SK-N-SH treated with all-trans-retinoic acid at 6 μM for 48 hours (cell line): ENCODE results near the gene ALKBH5.

Experiments
- ATAC-seq: fragments of 200-7000 bp; cut with Tn5 transposase; 3 replicates; pipeline ENCODE4 v1.9.1; 2020; ENCODE audit warnings: mild to moderate bottlenecking, moderate library complexity
- ARNTL ChIP-seq: fragments of 450-650 bp; formaldehyde crosslinking; IDR thresholded peaks from 2 replicates; pipeline ENCODE4 v1.5.0; 2020; ENCODE audit warnings: low read depth, mild to moderate bottlenecking, moderate library complexity, borderline replicate concordance
- BACH2 ChIP-seq: fragments of 250-450 bp; sonication (Bioruptor Pico); IDR thresholded peaks from 2 replicates; pipeline ENCODE4 v1.9.0; 2021; ENCODE audit warnings: mild to moderate bottlenecking, borderline replicate concordance
- CREB5 ChIP-seq: fragments of 250-450 bp; sonication (Bioruptor Pico); IDR thresholded peaks from 2 replicates; pipeline ENCODE4 v1.5.1; 2020; ENCODE audit warnings: low read depth, mild to moderate bottlenecking, moderate library complexity
- CSDC2 ChIP-seq: fragments of 250-450 bp; sonication (Bioruptor Pico); IDR thresholded peaks from 2 replicates; pipeline ENCODE4 v1.5.0; 2020; ENCODE audit warnings: mild to moderate bottlenecking, moderate library complexity
- CSRNP3 ChIP-seq: fragments of 250-450 bp; sonication (Bioruptor Pico); IDR thresholded peaks from 2 replicates; pipeline ENCODE4 v1.5.1; 2021; ENCODE audit warnings: mild to moderate bottlenecking, moderate library complexity
- ESRRG ChIP-seq: fragments of 250-450 bp; sonication (Bioruptor Pico); IDR thresholded peaks from 2 replicates; pipeline ENCODE4 v1.6.1; 2021; ENCODE audit warnings: mild to moderate bottlenecking
- OSR1 ChIP-seq: fragments of 250-450 bp; sonication (Bioruptor Pico); IDR thresholded peaks from 2 replicates; pipeline ENCODE4 v1.8.0; 2022; ENCODE audit warnings: moderate library complexity, mild to moderate bottlenecking, inconsistent platforms
- PATZ1 ChIP-seq: fragments of 250-450 bp; sonication (Bioruptor Pico); IDR thresholded peaks from 2 replicates; pipeline ENCODE4 v1.8.0; 2020; ENCODE audit warnings: mild to moderate bottlenecking, moderate library complexity, borderline replicate concordance
- POU6F1 ChIP-seq: fragments of 250-450 bp; sonication (Bioruptor Pico); IDR thresholded peaks from 2 replicates; pipeline ENCODE4 v1.8.0; 2021; ENCODE audit warnings: low read depth, mild to moderate bottlenecking, moderate library complexity, borderline replicate concordance
- PPARA ChIP-seq: fragments of 250-450 bp; sonication (Bioruptor Pico); IDR thresholded peaks from 2 replicates; pipeline ENCODE4 v1.5.0; 2020; ENCODE audit warnings: mild to moderate bottlenecking, borderline replicate concordance
- RARB ChIP-seq: fragments of 250-450 bp; sonication (Bioruptor Pico); IDR thresholded peaks from 2 replicates; pipeline ENCODE4 v1.8.0; 2021; ENCODE audit warnings: mild to moderate bottlenecking, moderate library complexity
- SNAI2 ChIP-seq: fragments of 250-450 bp; sonication (Bioruptor Pico); IDR thresholded peaks from 2 replicates; pipeline ENCODE4 v1.5.0; 2020; ENCODE audit warnings: mild to moderate bottlenecking, moderate library complexity
- TCF4 ChIP-seq: fragments of 250-450 bp; sonication (Bioruptor Pico); IDR thresholded peaks from 2 replicates; pipeline ENCODE4 v1.8.0; 2021; ENCODE audit warnings: mild to moderate bottlenecking, moderate library complexity, borderline replicate concordance
- TOX ChIP-seq: fragments of 250-450 bp; sonication (Bioruptor Pico); IDR thresholded peaks from 2 replicates; pipeline ENCODE4 v1.8.0; 2021; ENCODE audit warnings: mild to moderate bottlenecking, moderate library complexity, borderline replicate concordance
- TSHZ2 ChIP-seq: fragments of 250-450 bp; sonication (Bioruptor Pico); IDR thresholded peaks from 2 replicates; pipeline ENCODE4 v1.5.0; 2020; ENCODE audit warnings: mild to moderate bottlenecking, moderate library complexity
- ZFP3 ChIP-seq: fragments of 250-450 bp; sonication (Bioruptor Pico); IDR thresholded peaks from 2 replicates; pipeline ENCODE4 v1.5.0; 2020; ENCODE audit warnings: mild to moderate bottlenecking, moderate library complexity
- ZFP30 ChIP-seq: fragments of 450-650 bp; formaldehyde crosslinking; IDR thresholded peaks from 2 replicates; pipeline ENCODE4 v1.5.0; 2022; ENCODE audit warnings: mild to moderate bottlenecking, moderate library complexity
- ZNF565 ChIP-seq: fragments of 450-650 bp; formaldehyde crosslinking; conservative IDR thresholded peaks from 2 replicates; pipeline ENCODE4 v1.5.0; 2020; ENCODE audit warnings: low read depth, mild to moderate bottlenecking, moderate library complexity
- ZNF70 ChIP-seq: fragments of 450-650 bp; formaldehyde crosslinking; IDR thresholded peaks from 2 replicates; pipeline ENCODE4 v1.5.0; 2020; ENCODE audit warnings: mild to moderate bottlenecking, moderate library complexity
- ZNF8 ChIP-seq: fragments of 450-650 bp; formaldehyde crosslinking; IDR thresholded peaks from 2 replicates; pipeline ENCODE4 v1.5.0; 2020; ENCODE audit warnings: mild to moderate bottlenecking, moderate library complexity

ALKBH5 gene

GRCh38 chr17:18160128-18160856, 23.3 kb upstream of the ALKBH5 start:
- TF ChIP-seq OSR1 (CRISPR knock-in tag) = no peak
- no peak for TF ChIP-seq CSRNP3
- no peak for TF ChIP-seq ZFP30 (CRISPR knock-in tag)
- no peak for TF ChIP-seq SNAI2
- no peak for TF ChIP-seq BACH2 (CRISPR knock-in tag)
- TF ChIP-seq ARNTL = no peak
- ATAC-seq = no peak

GRCh38 chr17:18161207-18162145, 22.2 kb upstream of the ALKBH5 start:
- ATAC-seq = no peak
- no peak for TF ChIP-seq ARNTL
- TF ChIP-seq ZNF70 (CRISPR knock-in tag) = no peak
- no peak for TF ChIP-seq OSR1 (CRISPR knock-in tag)
- no peak for TF ChIP-seq ZFP30 (CRISPR knock-in tag)
- TF ChIP-seq ZNF8 = no peak
- no peak for TF ChIP-seq SNAI2
- no peak for TF ChIP-seq PATZ1 (CRISPR knock-in tag)
- TF ChIP-seq PPARA (CRISPR knock-in tag) = no peak
- TF ChIP-seq BACH2 (CRISPR knock-in tag) = no peak
- TF ChIP-seq ZFP3 (CRISPR knock-in tag) = no peak
- TF ChIP-seq CSDC2 (CRISPR knock-in tag) = no peak
- TF ChIP-seq TCF4 = no peak
- no peak for TF ChIP-seq POU6F1 (CRISPR knock-in tag)
- no peak for TF ChIP-seq RARB (CRISPR knock-in tag)
- no peak for TF ChIP-seq CSRNP3
- no peak for TF ChIP-seq TOX (CRISPR knock-in tag)
- no peak for TF ChIP-seq CREB5 (CRISPR knock-in tag)
- TF ChIP-seq ZNF565 = no peak
- TF ChIP-seq ESRRG (CRISPR knock-in tag) = no peak
- no peak for TF ChIP-seq TSHZ2 (CRISPR knock-in tag)
- TF ChIP-seq, all 23 proteins: peak for 0
